ENCODE data around the gene ABL1. TPM values are rescaled to one million over a fixed set of nuclear protein-coding genes. Genes with fewer than 3 reads are reported as not detected.

Gene ABL1
- 30.7 TPM for total RNA-seq
- long read RNA-seq, full-length matches to known transcripts: 1 of 37 reads
- long read RNA-seq, partial matches to known transcripts: 35 of 37 reads
- long read RNA-seq, other reads (novel, unspliced or antisense): 1 of 37 reads

DNA sequence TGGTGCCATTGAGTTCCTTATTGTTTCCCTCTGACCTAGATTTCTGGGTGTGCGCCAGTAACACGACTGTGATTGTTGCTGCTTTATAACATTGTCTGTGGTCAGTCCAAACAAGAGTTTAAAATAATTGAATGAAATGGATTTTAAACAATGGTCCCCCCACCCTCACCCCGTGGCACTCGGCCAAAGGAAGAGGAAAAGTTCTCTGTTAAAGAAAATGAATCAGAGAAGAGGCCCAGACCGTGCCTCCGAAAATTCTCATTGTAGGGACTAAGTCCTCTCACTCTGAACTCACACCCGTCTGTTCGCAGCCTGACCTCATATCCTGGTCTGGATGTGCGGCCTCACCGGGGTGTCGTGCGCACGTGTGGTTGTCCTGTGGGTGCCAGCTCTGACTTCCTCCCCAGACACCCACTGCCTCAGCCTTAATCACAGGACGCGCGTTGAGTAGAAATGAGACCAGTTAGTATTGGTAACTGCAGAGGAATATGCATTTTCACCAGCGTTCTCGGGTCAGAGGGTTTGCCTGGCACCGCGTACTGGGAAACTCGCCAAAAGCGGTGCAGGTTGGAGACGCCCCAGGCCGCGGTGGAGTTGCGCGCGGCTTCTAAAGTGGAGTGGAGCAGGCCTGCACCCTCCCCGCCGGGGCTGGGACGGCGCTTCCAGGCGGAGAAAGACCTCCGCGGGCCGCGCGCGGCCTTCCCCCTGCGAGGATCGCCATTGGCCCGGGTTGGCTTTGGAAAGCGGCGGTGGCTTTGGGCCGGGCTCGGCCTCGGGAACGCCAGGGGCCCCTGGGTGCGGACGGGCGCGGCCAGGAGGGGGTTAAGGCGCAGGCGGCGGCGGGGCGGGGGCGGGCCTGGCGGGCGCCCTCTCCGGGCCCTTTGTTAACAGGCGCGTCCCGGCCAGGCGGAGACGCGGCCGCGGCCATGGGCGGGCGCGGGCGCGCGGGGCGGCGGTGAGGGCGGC, at the start of gene ABL1:
ABL1 (plus strand) TSS at position 884 of the 966 bp plus-strand sequence. CDS start 193 bp downstream, outside the sequence.
- Histone ChIP-seq H3K9me3 (replicated peaks) (no peaks in the 10 kb centered on the region), H3K4me1 (peaks cover 81% of the 10 kb centered on the region), H3K36me3 (no peaks in the 10 kb centered on the region), H3K27me3 (ENCODE audit: low read depth) (no peaks in the 10 kb centered on the region), H3K27ac (replicated peaks) (peak within 1 kb of the TSS; percentile 96), H3K4me3 (peak within 1 kb of the TSS; percentile 77)
- intact Hi-C loops (cut with micrococcal nuclease): no loop called here
- TF ChIP-seq, protein P1, sequence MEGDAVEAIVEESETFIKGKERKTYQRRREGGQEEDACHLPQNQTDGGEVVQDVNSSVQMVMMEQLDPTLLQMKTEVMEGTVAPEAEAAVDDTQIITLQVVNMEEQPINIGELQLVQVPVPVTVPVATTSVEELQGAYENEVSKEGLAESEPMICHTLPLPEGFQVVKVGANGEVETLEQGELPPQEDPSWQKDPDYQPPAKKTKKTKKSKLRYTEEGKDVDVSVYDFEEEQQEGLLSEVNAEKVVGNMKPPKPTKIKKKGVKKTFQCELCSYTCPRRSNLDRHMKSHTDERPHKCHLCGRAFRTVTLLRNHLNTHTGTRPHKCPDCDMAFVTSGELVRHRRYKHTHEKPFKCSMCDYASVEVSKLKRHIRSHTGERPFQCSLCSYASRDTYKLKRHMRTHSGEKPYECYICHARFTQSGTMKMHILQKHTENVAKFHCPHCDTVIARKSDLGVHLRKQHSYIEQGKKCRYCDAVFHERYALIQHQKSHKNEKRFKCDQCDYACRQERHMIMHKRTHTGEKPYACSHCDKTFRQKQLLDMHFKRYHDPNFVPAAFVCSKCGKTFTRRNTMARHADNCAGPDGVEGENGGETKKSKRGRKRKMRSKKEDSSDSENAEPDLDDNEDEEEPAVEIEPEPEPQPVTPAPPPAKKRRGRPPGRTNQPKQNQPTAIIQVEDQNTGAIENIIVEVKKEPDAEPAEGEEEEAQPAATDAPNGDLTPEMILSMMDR (IDR thresholded peaks at IDR 0.05; ENCODE audit: borderline replicate concordance): no peak
- peak; percentile 76 for DNase-seq

DNA sequence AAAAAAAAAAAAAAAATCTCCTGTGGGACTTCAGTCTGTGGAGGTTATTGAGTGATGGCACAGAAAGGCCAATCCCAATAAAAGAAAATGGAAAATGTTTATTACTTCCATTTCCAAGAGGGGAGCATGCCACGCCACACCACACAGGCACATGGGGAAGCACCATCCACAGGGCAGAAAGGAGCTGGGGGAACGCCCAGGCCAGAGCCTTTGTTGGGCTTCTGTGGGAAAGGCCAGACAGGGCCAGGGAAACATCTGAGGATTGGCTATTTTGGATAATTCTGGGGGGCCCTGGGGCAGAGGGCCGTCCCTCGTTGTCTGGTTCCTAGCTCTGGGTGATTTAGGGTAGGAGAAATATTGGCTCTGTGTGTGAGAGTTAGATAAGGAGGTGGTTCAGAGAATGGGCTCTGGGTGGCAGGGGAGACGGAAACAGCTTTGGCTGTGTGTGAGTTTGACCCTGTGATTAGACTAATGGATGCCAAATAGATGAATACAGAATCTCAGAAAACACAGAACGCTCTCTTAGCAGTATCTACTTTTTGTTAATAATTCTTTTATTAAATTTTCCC, 49.0 kb upstream of the ABL1 start:
- peaks cover 15% of the 10 kb centered on the region for H3K9me3 ChIP-seq (replicated peaks)
- peaks cover 5% of the 10 kb centered on the region for H3K36me3 ChIP-seq
- TF ChIP-seq, protein P1 (IDR thresholded peaks at IDR 0.05; ENCODE audit: borderline replicate concordance): no peak
- peak overlapping the region; percentile 58 for H3K27ac ChIP-seq (replicated peaks)
- H3K27me3 ChIP-seq (ENCODE audit: low read depth): no peaks in the 10 kb centered on the region
- peaks cover 61% of the 10 kb centered on the region for H3K4me1 ChIP-seq
- DNase-seq: no peak
- intact Hi-C loops (cut with micrococcal nuclease): no loop called here
- H3K4me3 ChIP-seq: no peak overlapping the region

DNA sequence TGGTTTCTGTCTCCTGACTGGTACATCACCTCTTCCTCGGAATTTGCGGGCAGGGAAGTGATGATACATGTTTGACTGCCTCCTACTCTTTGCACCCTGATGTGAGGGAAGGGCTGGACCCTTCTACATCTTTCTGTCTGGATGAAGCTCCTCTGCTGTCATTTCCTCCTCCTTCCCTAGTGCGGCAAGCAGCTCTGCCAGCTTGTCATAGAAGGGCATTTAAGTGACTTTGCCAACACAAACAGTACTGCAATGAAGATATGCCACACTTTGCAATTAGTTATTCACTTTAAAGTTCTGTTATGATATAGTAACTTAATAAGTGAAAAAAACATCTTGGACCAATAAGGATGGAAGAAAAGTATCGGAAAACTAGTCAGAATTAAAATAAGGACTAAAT, 48.5 kb upstream of the ABL1 start:
- no peak for DNase-seq
- Histone ChIP-seq H3K4me3 (no peak overlapping the region), H3K4me1 (peaks cover 60% of the 10 kb centered on the region), H3K36me3 (peaks cover 5% of the 10 kb centered on the region), H3K27ac (replicated peaks) (peak overlapping the region; percentile 58), H3K9me3 (replicated peaks) (peaks cover 15% of the 10 kb centered on the region), H3K27me3 (ENCODE audit: low read depth) (no peaks in the 10 kb centered on the region)
- intact Hi-C loops (cut with micrococcal nuclease): no loop called here
- TF ChIP-seq, protein P1 (IDR thresholded peaks at IDR 0.05; ENCODE audit: borderline replicate concordance): no peak

DNA sequence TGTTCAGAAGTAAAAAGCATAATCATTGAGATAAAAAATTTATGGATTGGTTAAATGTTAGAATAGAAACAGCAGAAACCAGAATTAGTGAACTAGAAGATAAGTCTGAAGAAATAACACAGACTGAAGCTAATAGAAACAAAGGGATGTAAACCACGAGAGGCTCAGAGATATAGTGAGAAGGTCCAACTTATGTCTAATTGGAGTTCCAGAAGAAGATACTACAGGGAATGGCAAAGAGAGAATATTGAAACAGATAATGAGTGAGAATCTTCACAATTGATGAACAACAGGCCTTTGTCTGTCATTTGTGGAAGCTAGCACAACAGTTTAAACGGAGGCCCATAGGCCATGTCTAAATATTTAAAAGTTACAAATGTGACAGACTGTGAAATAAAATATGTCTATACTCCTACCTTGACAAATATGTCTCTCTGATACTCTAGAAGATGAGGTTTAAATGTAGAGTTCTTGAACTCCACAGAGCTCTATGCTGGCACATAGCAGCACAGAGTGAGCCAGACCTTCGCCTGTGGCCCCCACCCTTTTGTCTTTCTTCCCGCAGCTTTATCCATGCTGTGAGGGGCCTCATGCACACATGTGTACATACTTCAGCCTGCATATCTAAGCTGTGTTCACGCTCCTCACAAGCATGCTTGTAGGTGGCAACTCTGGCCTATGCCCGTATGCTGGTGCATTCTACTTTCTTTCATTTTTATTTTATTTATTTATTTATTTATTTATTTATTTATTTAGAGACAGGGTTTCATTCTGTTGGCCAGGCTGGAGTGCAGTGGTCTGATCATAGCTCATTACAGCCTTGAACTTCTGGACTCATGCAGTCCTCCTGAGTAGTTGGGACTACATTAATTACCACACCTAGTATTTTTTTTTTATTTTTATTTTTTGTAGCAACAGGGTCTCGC, 45.0 kb upstream of the ABL1 start:
- Histone ChIP-seq H3K9me3 (replicated peaks) (peaks cover 15% of the 10 kb centered on the region), H3K27me3 (ENCODE audit: low read depth) (no peaks in the 10 kb centered on the region), H3K4me1 (peaks cover 48% of the 10 kb centered on the region), H3K4me3 (no peak overlapping the region), H3K27ac (replicated peaks) (no peak overlapping the region), H3K36me3 (peaks cover 5% of the 10 kb centered on the region)
- no peak for DNase-seq
- TF ChIP-seq, protein P1 (IDR thresholded peaks at IDR 0.05; ENCODE audit: borderline replicate concordance): no peak
- intact Hi-C loops (cut with micrococcal nuclease): no loop called here

All from left ventricle myocardium inferior (tissue), 1 donor.